ENCODE measurements around the gene OR1K1.
"Not testable (repeated sequence)": the region's sequence is repeated elsewhere in the genome, so short reads cannot be mapped to it uniquely, and the experiment has no call there.

OR1K1 gene

DNA sequence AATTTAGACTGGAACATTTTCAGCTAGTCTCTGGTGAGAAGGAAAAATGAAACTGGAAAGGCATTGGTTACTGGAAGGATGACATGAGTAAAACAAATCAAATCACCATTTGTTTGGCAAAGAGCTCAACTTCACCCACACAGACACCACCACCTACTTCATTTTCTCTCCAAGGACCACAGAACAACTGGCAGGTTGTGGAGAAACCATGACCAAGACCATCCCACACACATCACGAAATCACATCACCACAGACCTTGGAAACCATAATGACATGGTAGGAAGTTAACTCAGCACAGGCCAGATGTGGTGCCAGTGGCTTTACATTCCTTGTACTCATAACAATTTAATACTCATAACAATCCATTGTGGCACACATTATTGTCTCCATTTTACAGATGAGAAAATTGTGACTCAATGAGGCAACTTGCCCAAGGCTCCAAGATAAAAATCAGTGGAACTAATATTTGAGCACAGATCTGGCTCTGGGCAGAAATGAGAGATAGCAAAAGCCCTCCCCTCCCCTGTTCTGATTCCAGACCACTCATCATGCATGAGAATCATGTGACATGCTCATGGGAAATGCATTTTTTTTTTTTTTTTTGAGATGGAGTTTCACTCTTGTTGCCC is 7.5 kb downstream of the OR1K1 start:
- intact Hi-C loops (cut with DNase I; ENCODE audit: low total_unique reads), result no loop called here

DNA sequence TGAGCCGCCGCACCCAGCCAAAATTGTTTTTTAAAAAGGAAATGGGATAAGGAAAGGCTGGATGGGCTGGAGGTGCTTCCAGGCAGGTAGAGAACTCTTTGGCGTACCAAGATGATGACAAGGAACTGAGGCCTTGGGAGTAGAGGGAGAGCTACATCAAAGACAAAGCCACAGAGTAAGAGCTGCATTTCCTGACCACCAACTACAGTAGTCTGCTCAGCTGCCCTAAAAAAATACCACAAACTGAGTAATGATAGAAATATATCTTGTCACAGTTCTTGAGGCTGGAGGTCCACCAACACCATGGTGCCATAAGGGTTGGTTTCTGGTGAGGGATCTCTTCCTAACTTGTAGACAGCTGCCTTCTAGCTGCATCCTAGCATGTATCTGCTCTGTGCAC is 8.2 kb downstream of the OR1K1 start:
- Histone ChIP-seq H3K9me3 (no peaks in the 10 kb centered on the region), H3K36me3 (no peaks in the 10 kb centered on the region), H3K4me1 (no peaks in the 10 kb centered on the region), H3K4me3 (no peak overlapping the region), H3K27me3 (no peaks in the 10 kb centered on the region), H3K27ac (no peak overlapping the region)
- intact Hi-C loops (cut with DNase I; ENCODE audit: low total_unique reads), result no loop called here
- DNase-seq, result no peak
- TF ChIP-seq CTCF (IDR thresholded peaks at IDR 0.05), result no peak

More for the DNA sequence above, 7.5 kb downstream of the OR1K1 start:
- no peak overlapping the region for H3K27ac ChIP-seq
- no peaks in the 10 kb centered on the region for H3K9me3 ChIP-seq
- H3K4me3 ChIP-seq, result no peak overlapping the region
- DNase-seq, result no peak
- TF ChIP-seq CTCF (IDR thresholded peaks at IDR 0.05), result no peak
- no peaks in the 10 kb centered on the region for H3K36me3 ChIP-seq
- no peaks in the 10 kb centered on the region for H3K27me3 ChIP-seq
- H3K4me1 ChIP-seq, result no peaks in the 10 kb centered on the region

DNA sequence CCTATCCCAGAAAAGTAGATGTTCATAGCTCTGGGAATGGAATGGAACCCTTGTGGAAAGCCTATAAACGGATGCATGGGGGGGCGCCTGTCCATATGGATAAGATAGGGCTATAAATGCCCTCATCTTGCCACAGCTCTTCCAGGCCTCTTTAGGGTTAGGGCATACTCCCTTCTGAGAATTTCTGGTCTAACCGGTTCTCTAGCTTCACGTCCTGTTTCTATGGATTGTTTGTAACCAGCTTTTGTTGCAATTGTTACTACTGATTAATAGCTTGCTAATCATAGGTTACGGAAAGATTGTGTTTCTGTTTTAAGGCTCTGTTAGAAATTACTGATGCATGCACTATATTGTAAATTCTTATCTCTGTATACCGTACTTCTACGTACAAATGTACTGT is 9.3 kb downstream of the OR1K1 start:
- intact Hi-C loops (cut with DNase I; ENCODE audit: low total_unique reads); H3K9me3 ChIP-seq; H3K36me3 ChIP-seq; H3K4me3 ChIP-seq; H3K27me3 ChIP-seq; DNase-seq; H3K27ac ChIP-seq; H3K4me1 ChIP-seq: not testable (repeated sequence)

DNA sequence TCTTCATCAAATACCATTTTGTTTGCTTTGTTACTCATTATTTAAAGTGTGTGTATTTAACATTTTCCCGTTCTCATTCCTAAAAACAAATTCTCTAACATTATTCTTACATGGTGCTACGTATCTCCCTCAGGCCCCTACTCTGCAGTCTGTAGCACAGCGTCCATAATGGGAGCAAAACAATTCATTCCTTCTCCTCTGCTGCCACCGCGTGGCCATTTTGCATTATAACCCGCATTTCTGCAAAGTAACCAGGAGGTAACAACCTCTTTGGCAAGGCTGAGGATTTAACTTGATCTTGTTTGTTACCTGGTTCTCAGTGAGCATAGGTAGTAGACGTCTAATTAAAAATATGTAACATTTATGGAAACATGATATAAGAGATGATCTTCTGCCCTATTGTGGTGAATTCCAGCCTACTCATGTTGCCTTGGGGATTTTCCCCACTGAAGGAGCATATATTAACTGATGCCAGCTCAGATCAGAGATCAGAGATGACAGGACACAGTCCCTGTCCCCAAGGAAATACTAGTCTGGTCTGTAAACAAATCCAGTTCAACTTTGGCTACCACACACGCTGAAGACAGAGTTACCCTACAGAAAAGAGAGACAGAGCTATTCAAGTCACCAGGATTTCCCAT is 10.5 kb downstream of the OR1K1 start:
- H3K9me3 ChIP-seq, result no peaks in the 10 kb centered on the region
- TF ChIP-seq CTCF (IDR thresholded peaks at IDR 0.05), result peak; percentile 69 to 85
- H3K4me1 ChIP-seq, result peaks cover 0 to under 1% (median 0%) of the 10 kb centered on the region in 4 donors
- DNase-seq, result peak; percentile 59 to 83
- H3K27me3 ChIP-seq, result no peaks in the 10 kb centered on the region
- intact Hi-C loops (cut with DNase I; ENCODE audit: low total_unique reads), result loop anchor here (2.0 kb wide), 1 partner anchor 346 kb away; no protein-coding TSS in a partner anchor
- H3K27ac ChIP-seq, result no peak overlapping the region
- H3K4me3 ChIP-seq, result no peak overlapping the region
- H3K36me3 ChIP-seq, result no peaks in the 10 kb centered on the region

- H3K27ac ChIP-seq, result no peak overlapping the region
- no peak for TF ChIP-seq CTCF (IDR thresholded peaks at IDR 0.05)
- H3K36me3 ChIP-seq, result peaks cover under 1 to 21% (median 3%) of the 10 kb centered on the region in 3 donors
- no peak for DNase-seq
- H3K27me3 ChIP-seq, result no peaks in the 10 kb centered on the region
- H3K4me3 ChIP-seq, result no peak overlapping the region
- intact Hi-C loops (cut with DNase I; ENCODE audit: low total_unique reads), result no loop called here
- no peaks in the 10 kb centered on the region for H3K9me3 ChIP-seq
- peaks cover 0 to 4% (median 2%) of the 10 kb centered on the region in 4 donors for H3K4me1 ChIP-seq
Measured at GRCh38 chr9:122812736-122813135, 12.8 kb downstream of the OR1K1 start.

DNA sequence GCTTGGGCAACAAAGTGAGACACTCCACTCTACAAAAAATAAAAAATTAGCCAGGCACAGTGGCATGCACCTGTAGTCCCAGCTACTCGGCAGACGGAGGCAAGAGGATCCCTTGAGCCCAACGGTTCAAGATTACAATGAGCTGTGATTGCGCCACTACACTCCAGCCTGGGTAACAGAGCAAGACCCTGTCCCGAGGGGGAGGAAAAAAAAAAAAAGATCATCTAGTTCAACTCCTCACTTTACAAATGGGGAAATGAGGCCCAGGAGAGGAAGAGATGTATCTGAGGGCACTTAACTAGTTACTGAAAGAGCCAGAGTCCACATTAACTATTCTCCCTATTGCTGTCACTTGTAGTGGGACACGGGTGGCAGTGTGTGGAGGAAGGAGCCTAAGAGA is 14.6 kb downstream of the OR1K1 start:
- peaks cover 6 to 27% (median 6%) of the 10 kb centered on the region in 3 donors for H3K36me3 ChIP-seq
- no peaks in the 10 kb centered on the region for H3K9me3 ChIP-seq
- DNase-seq, result no peak
- H3K27ac ChIP-seq, result no peak overlapping the region
- no peak for TF ChIP-seq CTCF (IDR thresholded peaks at IDR 0.05)
- intact Hi-C loops (cut with DNase I; ENCODE audit: low total_unique reads), result no loop called here
- no peak overlapping the region for H3K4me3 ChIP-seq
- no peaks in the 10 kb centered on the region for H3K27me3 ChIP-seq
- H3K4me1 ChIP-seq, result peaks cover 0 to 6% (median 2%) of the 10 kb centered on the region in 4 donors
